AG09319 (cell line): ENCODE measurements around the gene LOX.
"Not testable (repeated sequence)": the region's sequence is repeated elsewhere in the genome, so short reads cannot be mapped to it uniquely, and the experiment has no call there.

Experiments used
- DNase-seq: peaks from one replicate; pipeline ENCODE4 v3.0.0-alpha.2; 2010; ENCODE audit warnings: low read depth; ENCODE audit errors: extremely low read depth
- TF ChIP-seq, protein P1 (sequence below): IDR thresholded peaks from 2 replicates; pipeline ENCODE4 v1.5.1; 2011; ENCODE audit warnings: low read depth, mild to moderate bottlenecking, inconsistent platforms, low read length, moderate library complexity

LOX gene

GRCh38 chr5:122095158-122095557 is 17.1 kb upstream of the LOX start:
- DNase-seq = no peak
- TF ChIP-seq, protein P1, sequence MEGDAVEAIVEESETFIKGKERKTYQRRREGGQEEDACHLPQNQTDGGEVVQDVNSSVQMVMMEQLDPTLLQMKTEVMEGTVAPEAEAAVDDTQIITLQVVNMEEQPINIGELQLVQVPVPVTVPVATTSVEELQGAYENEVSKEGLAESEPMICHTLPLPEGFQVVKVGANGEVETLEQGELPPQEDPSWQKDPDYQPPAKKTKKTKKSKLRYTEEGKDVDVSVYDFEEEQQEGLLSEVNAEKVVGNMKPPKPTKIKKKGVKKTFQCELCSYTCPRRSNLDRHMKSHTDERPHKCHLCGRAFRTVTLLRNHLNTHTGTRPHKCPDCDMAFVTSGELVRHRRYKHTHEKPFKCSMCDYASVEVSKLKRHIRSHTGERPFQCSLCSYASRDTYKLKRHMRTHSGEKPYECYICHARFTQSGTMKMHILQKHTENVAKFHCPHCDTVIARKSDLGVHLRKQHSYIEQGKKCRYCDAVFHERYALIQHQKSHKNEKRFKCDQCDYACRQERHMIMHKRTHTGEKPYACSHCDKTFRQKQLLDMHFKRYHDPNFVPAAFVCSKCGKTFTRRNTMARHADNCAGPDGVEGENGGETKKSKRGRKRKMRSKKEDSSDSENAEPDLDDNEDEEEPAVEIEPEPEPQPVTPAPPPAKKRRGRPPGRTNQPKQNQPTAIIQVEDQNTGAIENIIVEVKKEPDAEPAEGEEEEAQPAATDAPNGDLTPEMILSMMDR = no peak

- DNase-seq = not testable (repeated sequence)
Measured at GRCh38 chr5:122094251-122094650, 16.2 kb upstream of the LOX start.

DNA sequence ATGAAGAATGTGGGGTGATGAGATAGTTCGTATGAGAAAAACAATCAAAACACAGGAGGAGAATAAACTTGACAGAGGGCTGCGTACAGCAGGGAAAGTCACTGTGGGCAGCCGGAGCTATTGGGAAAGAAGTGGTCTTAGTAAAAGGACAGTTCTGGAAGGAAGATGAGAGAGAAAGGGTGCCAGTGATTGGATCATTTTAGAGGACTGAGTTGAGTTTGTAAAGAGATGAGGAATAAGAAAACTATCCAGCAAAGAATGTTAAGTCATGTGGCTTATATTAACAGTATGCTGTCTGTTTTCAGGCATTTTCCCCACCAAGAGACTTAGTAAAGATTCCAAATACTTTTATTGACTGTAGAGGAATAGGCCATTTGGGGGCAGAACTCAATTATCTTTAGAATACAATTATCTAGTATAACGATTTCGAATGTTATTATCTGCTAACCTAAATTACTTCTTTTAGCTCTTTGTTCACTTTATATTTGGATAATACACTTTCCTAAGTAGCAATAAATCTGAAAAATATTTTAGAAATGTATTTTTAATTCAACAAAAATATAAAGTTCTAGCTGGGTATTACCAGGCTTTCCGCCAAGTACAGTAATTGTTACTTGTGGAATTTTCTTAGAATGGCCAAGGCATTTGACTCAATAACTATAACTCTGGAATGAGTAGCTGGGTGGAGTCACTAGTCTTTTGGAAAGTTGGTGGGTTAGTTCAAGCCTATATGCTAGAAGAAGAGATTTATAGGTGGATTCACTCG is 15.5 kb upstream of the LOX start:
- TF ChIP-seq, protein P1 = no peak
- peak; percentile 65 for DNase-seq

DNA sequence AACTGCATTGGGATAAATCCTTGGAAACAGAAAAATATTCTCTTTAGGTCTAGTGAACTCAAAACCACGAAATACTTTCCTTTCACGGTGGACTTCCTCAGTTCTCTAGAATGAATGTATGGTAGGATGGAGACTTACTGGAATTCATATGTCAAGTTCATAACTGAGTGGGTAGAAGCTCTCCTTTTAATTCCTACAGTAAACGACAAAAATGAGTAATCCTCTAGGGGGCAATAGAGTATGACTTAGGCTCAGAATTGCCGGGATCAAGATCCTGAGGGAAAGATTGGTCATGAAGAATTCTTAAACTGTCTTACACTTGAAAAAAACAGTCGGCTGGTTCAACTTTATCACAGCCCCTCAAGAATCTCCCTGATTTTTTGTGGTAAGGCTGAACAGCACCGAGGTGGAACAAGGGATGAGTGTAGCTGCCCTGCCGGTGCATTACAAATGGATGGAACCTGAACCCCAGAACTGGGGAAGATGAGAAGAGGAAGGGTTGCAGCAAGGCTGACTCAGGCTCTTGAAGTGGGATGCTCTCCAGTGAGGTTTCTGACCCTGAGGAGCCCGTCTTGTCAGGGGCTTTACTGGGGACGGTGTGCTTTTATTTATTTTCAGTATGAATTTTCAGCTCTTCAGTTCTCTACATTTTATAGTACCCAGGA is 14.0 kb upstream of the LOX start:
- TF ChIP-seq, protein P1 = peak; percentile 37
- DNase-seq = no peak

DNA sequence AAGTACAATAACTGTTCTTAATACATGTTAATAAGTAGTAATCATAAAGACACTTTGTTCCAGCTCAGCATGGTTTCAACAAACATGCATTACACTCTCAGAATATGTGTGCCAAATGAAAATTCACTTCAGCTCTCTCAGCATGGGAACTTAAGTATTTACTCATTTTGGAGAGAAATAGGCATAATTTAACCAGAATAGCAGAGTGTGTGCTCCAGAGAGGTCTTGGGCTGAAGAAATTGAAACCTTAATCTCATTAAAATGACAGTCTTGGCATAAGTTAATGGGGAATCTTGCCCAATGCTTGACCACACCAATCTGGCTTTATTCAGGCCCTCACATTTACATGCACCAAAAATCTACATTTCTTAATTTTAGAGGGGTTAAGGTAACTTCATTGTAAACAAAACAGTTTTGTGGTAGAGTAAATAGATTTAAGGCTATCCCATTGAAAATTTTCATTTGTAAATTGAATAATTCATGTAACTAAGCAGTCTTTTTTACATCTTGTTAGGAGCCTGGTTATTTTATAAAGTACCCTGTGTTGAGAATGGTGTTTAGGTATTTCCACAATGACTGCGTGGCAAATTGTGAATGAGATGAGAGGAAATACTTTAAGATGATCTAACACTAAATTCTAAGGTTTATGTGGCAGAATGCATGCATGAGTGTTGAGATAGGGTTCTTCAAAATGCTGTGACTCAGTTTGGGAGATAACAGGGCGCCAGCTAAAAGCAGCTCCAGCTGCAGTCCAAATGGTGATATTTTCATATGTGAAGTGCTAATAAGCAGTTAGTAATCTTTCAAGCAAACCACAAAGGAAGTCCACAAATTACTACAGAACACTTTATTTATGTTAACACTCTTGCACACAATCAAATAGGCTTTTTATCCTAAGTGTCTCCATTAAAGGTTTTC is 11.3 kb upstream of the LOX start:
- no peak for DNase-seq
- TF ChIP-seq, protein P1 = no peak

DNA sequence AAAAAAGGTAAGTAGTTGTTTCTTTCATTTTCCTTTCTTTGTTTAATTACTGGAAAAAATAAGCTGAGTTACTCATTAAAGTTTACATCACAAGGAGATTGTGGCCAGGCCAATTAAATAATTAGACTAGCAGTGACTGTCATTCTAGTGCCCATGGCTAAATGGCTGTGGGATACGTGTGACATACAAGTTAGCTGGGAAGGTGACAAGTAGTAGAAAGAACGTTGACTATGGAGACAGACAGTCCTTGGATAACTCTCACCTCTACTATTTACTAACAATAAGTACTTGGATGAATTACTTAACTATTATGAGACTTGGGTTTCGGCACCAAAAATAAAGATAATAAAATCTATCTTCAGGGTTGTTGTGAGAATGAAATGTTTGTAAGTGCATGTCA is 7.0 kb upstream of the LOX start:
- TF ChIP-seq, protein P1 = no peak

DNA sequence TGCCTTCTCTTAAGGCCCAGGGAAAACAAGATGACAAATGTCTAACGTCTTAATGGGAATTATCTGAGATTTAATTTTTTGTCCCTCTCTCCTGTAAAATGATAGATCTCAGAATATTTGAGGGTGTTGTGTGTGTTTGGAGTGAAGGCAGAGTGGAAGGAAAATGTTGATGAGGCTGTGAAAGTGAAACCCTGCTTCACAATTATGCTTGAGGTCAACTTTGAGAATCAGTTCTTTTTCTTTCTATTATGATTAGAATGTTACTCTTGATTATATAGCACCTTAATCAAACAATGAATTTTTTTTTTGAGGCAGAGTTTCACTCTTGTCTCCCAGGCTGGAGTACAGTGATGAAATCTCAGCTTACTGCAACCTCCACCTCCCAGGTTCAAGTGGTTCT is 5.5 kb upstream of the LOX start:
- no peak for DNase-seq

More for the DNA sequence above, 7.0 kb upstream of the LOX start:
- DNase-seq = no peak

More for the DNA sequence above, 5.5 kb upstream of the LOX start:
- TF ChIP-seq, protein P1 = no peak
